Stomach (tissue), 9 donors: ENCODE measurements around the gene RCN2. TPM values are rescaled to one million over a fixed set of nuclear protein-coding genes. Genes with fewer than 3 reads are reported as not detected.

Experiments
- DNase-seq, 2 donors: peaks; one replicate each; pipeline versions ENCODE4 v3.0.0 to v3.0.0-alpha.2; 2013 to 2019
- H3K27ac ChIP-seq, 5 donors: fragments of 200-600 bp in 4 of 5; sonication (generic) in 4 of 5; one replicate each; pipeline ENCODE4 v1.5.1; 2013 to 2019; ENCODE audit warnings: mild to moderate bottlenecking in 1 of 5, moderate library complexity in 1 of 5
- H3K27me3 ChIP-seq, 3 donors: fragments of 200-600 bp; sonication (generic); one replicate each; pipeline ENCODE4 v1.5.1; 2017 to 2019; ENCODE audit warnings: mixed run types in 1 of 3
- H3K36me3 ChIP-seq, 4 donors: fragments of 200-600 bp; sonication (generic); 1 replicate in 3 of 4; 2 replicates in 1 of 4; pipeline ENCODE4 v1.5.1; 2016 to 2019
- H3K4me1 ChIP-seq, 4 donors: fragments of 200-600 bp; sonication (generic); one replicate each; pipeline ENCODE4 v1.5.1; 2016 to 2019
- H3K4me3 ChIP-seq, 4 donors: fragments of 200-600 bp; sonication (generic) in 3 of 4; one replicate each; pipeline ENCODE4 v1.5.1; 2016 to 2019; ENCODE audit warnings: mild to moderate bottlenecking in 1 of 4
- H3K9me3 ChIP-seq, 4 donors: fragments of 200-600 bp; sonication (generic); one replicate each; pipeline ENCODE4 v1.5.1; 2016 to 2019
- CTCF ChIP-seq, 7 experiments: fragments of 450-650 bp in 4 of 7; fragments of 200-600 bp in 3 of 7; sonication (generic) in 3 of 7; IDR thresholded peaks; one replicate each; pipeline ENCODE4 v1.5.1; 2016 to 2019; ENCODE audit warnings: antibody characterized with exemption in 7 of 7, control low read depth in 2 of 7, mild to moderate bottlenecking in 1 of 7
- EP300 ChIP-seq: sonication (generic); formaldehyde crosslinking; IDR thresholded peaks from one replicate; pipeline ENCODE4 v1.6.1; 2017; ENCODE audit warnings: antibody characterized with exemption
- POLR2A ChIP-seq, 4 donors: fragments of 450-650 bp; IDR thresholded peaks; one replicate each; pipeline ENCODE4 v1.6.1; 2016; ENCODE audit warnings: antibody characterized with exemption in 4 of 4, control low read depth in 2 of 4, mild to moderate bottlenecking in 1 of 4, moderate library complexity in 1 of 4
- POLR2AphosphoS5 ChIP-seq, 3 donors: sonication (generic); formaldehyde crosslinking; IDR thresholded peaks; one replicate each; pipeline ENCODE4 v1.6.1; 2016; ENCODE audit warnings: antibody characterized with exemption in 3 of 3
- WGBS, 5 donors: extraction: QIAGEN DNeasy Blood & Tissue Kit in 3 of 5; methylation state at CpG; one replicate each; pipeline versions ENCODE4 v1.1.5 to v1.1.7; 2013 to 2018; 5-methylcytosine and 5-hydroxymethylcytosine counted together
- intact Hi-C: fragments of 100-400 bp; cut with DNase I; formaldehyde crosslinking; loops from one replicate; pipeline ENCODE4 v1.15.1; 2023; ENCODE audit warnings: low total_unique reads
- polyA plus RNA-seq, 3 donors: library from polyadenylated mRNA; stranded (reverse); fragments of 200-250 nt; gene quantifications; one replicate each; pipeline ENCODE4 v1.2.3, GENCODE V29; 2013
- total RNA-seq, 5 donors: library from RNA; depleted of rRNA; stranded (reverse); fragments of >200 nt; gene quantifications; one replicate each; pipeline versions ENCODE4 v1.1.0 to v1.2.3, GENCODE V29; 2014 to 2016
- donor health status: healthy with polysubstance abuse.
- donor health status: Bipolar disorder and iron deficiency.
- donor health status: healthy.

The RCN2 gene
- total and polyA plus RNA-seq, 8 donors: 14.0 to 67.2 (median 30.3) TPM

- Histone ChIP-seq H3K9me3 (no peaks in the 10 kb centered on the region), H3K4me3 (no peak overlapping the region), H3K27me3 (no peaks in the 10 kb centered on the region), H3K4me1 (peaks cover 0 to 31% (median 0%) of the 10 kb centered on the region in 4 donors), H3K36me3 (no peaks in the 10 kb centered on the region), H3K27ac (peak overlapping the region in 2 of 5 donors; percentile 45 to 51)
- 55 to 85% (median 77%) methylated on average over 7 to 12 of the region's 12 CpGs for WGBS, 5 donors
- TF ChIP-seq CTCF (IDR thresholded peaks at IDR 0.05) (no peak), EP300 (no peak), POLR2AphosphoS5 (IDR thresholded peaks at IDR 0.05) (no peak), POLR2A (IDR thresholded peaks at IDR 0.05) (no peak)
- peak in 1 of 2 donors; percentile 45 for DNase-seq
- intact Hi-C loops: no loop called here
Observed at GRCh38 chr15:76988867-76989780, 57.6 kb downstream of the RCN2 start.

DNA sequence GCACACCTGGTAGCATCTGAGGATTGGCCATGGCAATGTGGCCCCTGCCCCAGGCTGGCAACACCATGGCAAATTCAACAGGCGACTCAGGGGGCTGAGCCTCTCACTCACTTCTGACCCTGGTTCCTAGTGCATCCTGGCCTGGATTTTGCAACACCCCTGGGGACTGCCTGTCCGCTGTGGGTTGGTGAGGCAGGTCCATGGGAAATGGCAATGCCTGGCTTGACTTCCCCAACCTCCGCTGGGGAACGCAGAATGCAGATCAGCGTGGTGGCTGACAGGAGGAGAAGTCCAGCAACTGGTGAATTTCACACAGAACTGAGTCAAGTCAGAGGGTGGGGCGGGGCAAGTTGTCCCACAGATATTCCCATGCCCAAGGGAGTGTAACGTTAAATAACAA lies 59.5 kb downstream of the RCN2 start:
- H3K36me3 ChIP-seq: no peaks in the 10 kb centered on the region
- H3K27me3 ChIP-seq: no peaks in the 10 kb centered on the region
- no peak overlapping the region for H3K27ac ChIP-seq
- no peak overlapping the region for H3K4me3 ChIP-seq
- DNase-seq: no peak
- intact Hi-C loops: no loop called here
- peaks cover 0 to 47% (median 7%) of the 10 kb centered on the region in 4 donors for H3K4me1 ChIP-seq
- TF ChIP-seq POLR2A (IDR thresholded peaks at IDR 0.05): no peak
- no peak for TF ChIP-seq EP300
- no peak for TF ChIP-seq CTCF (IDR thresholded peaks at IDR 0.05)
- TF ChIP-seq POLR2AphosphoS5 (IDR thresholded peaks at IDR 0.05): no peak
- 70 to 92% (median 76%) methylated on average over 7 of the region's 7 CpGs for WGBS, 5 donors
- H3K9me3 ChIP-seq: no peaks in the 10 kb centered on the region

GRCh38 chr15:76991741-76992645 lies 60.4 kb downstream of the RCN2 start:
- H3K4me3 ChIP-seq: no peak overlapping the region
- H3K4me1 ChIP-seq: peaks cover 8 to 57% (median 11%) of the 10 kb centered on the region in 4 donors
- H3K9me3 ChIP-seq: no peaks in the 10 kb centered on the region
- no peaks in the 10 kb centered on the region for H3K27me3 ChIP-seq
- no peak for TF ChIP-seq POLR2AphosphoS5 (IDR thresholded peaks at IDR 0.05)
- no peak for TF ChIP-seq EP300
- no peak for TF ChIP-seq POLR2A (IDR thresholded peaks at IDR 0.05)
- no peak for TF ChIP-seq CTCF (IDR thresholded peaks at IDR 0.05)
- no peak overlapping the region for H3K27ac ChIP-seq
- H3K36me3 ChIP-seq: no peaks in the 10 kb centered on the region
- WGBS, 5 donors: 74 to 96% (median 91%) methylated on average over 8 to 9 of the region's 9 CpGs
- DNase-seq: no peak
- intact Hi-C loops: no loop called here

DNA sequence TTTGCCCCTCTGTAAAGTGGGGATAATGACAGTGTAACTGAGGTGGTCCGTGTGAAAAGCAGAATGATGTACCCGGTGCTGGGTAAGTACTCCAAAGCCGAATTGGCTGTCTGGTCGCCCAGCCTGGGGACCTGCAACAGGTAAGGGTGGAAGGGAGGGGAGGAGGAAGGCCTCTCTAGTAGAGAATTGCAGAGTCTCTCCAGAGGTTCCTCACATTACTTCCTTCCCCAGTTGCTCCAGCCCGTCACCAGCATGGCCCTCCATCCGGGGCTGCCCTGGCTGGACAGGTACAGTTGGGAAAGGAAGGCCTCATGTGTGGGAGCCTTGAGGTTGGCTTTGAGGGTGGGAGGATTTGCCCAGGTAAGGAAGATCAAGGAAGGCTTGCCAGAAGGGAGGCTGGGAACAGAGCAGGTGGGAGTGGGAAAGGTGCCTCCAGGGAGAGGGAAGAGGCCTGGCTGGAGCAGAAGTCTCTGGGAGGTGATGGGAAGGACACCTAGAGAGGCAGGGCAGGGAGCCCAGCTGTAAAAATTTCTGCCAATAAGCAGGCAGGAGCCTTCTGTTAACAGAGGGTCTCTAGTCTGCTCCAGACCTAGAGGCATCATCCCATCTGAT lies 61.7 kb downstream of the RCN2 start:
- no peak for DNase-seq
- Histone ChIP-seq H3K4me1 (peaks cover 8 to 68% (median 11%) of the 10 kb centered on the region in 4 donors), H3K27me3 (no peaks in the 10 kb centered on the region), H3K4me3 (no peak overlapping the region), H3K36me3 (no peaks in the 10 kb centered on the region), H3K9me3 (no peaks in the 10 kb centered on the region), H3K27ac (peak overlapping the region in 2 of 5 donors; percentile 80 to 81)
- intact Hi-C loops: no loop called here
- TF ChIP-seq POLR2A (IDR thresholded peaks at IDR 0.05): no peak
- TF ChIP-seq POLR2AphosphoS5 (IDR thresholded peaks at IDR 0.05): no peak
- TF ChIP-seq CTCF (IDR thresholded peaks at IDR 0.05): no peak
- no peak for TF ChIP-seq EP300
- 86 to 95% (median 89%) methylated on average over 6 of the region's 6 CpGs for WGBS, 5 donors
